Femur (tissue), 1 donor: ENCODE data around the gene DMXL1.

ENCODE experiments used
- DNase-seq: peaks from one replicate; pipeline ENCODE4 v3.0.0-alpha.2; 2017

DMXL1 gene

GRCh38 chr5:119291056-119291455, 220.2 kb downstream of the DMXL1 start:
- DNase-seq = no peak

- DNase-seq = no peak
Measured at GRCh38 chr5:119291877-119292276, 221.0 kb downstream of the DMXL1 start.

- DNase-seq = no peak
Measured at GRCh38 chr5:119292701-119293515, 222.0 kb downstream of the DMXL1 start.

- DNase-seq = no peak
Measured at GRCh38 chr5:119293516-119293829, 222.6 kb downstream of the DMXL1 start.
